Umbilical cord (tissue), 2 donors: ENCODE measurements around the gene ZNF580. TPM values are rescaled to one million over a fixed set of nuclear protein-coding genes. Genes with fewer than 3 reads are reported as not detected.

Experiments
- DNase-seq: peaks from one replicate; pipeline ENCODE4 v3.0.0-alpha.2; 2015; ENCODE audit warnings: low spot score
- total RNA-seq: library from RNA; depleted of rRNA; stranded (reverse); fragments of >200 nt; gene quantifications from one replicate; pipeline ENCODE4 v1.2.3, GENCODE V29; 2014; ENCODE audit warnings: low replicate concordance; ENCODE audit not compliant: insufficient read depth

The ZNF580 gene, protein sequence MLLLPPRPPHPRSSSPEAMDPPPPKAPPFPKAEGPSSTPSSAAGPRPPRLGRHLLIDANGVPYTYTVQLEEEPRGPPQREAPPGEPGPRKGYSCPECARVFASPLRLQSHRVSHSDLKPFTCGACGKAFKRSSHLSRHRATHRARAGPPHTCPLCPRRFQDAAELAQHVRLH
- 17.1 TPM for total RNA-seq

DNA sequence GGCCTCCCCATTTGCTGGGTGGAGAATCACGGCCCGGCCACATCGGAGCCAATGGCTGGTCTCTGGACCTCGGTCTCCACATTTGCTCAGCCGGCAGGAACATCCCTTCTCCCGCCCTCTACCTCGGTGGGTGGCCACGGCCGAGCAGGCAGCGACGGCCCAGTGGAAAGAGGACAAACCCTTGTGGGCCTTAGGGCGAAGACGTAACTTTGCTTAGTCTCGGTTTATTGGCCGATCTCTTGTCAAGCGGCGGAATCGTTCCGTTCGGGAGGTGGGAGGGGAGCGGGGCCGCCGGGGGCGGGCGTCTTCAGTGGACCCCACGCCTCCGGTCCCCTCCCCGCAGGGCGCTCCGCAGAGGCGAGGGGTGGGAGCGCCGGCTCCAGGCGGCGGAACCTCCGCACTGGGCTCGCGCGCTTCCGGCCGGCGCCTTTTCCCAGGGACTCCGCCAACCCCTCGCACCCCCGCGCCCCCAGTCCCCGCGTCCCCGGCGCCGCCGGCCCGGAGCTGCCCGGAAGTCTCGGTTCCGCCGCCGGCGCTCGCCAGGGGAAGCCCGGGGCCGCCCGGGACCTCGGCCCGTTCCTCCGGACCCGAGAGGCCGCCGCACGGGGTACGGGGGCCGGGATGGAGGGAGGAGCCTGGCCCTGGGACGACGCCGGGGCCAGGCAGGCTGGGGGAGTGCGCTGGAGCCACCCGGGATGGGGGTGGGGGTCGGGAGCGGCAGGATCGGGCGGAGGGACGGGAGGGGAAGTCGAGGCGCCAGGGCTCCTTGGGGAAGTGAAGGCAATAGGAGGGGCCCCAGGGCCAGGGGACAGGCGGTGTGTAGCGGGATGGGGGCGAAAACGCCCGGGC, at the start of gene ZNF580:
TSS of gene ZNF580 (plus strand) at position 426 of the 849 bp plus-strand sequence. CDS start 1,507 bp downstream, outside the sequence.
- DNase-seq = peak; percentile 92

DNA sequence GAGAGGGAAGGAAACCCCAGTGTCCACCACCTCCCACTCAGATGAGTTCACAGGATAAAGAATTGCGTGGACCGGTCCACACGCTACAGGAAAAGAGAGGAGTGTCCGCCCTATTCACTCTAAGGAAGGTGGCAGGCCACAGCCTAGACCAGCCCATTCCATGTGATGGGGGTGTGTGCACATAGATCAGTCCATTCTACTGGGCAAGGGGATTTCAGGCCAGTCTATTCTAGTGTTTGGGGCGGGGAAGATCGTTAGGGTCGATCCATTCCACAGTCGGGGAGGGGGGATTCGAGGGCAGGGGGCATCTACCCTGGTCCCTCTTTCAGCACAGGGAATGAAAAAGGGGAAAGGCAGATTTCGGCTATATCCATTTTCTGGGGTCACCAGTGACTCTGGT, 49.2 kb upstream of the ZNF580 start:
- DNase-seq = no peak

DNA sequence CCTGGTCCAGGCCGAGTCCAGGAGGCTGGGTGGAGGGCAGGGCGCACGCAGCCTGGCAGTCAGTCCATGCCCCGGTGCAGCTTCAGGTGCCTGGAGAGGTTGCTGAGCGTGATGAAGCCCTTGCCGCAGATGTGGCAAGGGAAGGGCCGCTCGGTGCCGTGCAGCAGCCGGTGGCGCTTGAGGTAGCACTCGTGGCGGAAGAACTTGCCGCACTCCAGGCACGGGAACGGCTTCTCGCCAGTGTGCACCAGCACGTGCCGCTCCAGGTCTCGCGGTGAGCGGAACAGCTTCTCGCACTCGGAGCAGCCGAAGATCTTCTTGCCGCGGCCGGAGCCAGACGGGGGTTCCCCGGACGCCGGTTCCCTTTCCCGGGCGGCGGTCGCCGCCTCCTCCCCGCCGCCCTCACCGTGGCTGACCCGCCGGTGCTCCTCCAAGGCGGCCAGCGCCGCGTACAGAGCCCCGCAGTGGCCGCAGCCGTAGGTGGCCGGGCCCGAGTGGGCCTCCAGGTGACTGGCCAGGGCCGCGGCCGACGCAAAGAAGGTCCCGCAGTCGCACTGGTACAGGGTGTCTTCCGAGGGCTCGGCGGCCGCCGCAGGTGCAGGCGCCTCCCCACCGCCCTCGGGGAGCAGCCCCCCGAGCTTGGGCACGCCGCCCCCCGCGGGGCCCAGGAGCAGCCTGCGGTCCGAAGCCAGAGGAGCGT, 48.3 kb upstream of the ZNF580 start:
- no peak for DNase-seq

DNA sequence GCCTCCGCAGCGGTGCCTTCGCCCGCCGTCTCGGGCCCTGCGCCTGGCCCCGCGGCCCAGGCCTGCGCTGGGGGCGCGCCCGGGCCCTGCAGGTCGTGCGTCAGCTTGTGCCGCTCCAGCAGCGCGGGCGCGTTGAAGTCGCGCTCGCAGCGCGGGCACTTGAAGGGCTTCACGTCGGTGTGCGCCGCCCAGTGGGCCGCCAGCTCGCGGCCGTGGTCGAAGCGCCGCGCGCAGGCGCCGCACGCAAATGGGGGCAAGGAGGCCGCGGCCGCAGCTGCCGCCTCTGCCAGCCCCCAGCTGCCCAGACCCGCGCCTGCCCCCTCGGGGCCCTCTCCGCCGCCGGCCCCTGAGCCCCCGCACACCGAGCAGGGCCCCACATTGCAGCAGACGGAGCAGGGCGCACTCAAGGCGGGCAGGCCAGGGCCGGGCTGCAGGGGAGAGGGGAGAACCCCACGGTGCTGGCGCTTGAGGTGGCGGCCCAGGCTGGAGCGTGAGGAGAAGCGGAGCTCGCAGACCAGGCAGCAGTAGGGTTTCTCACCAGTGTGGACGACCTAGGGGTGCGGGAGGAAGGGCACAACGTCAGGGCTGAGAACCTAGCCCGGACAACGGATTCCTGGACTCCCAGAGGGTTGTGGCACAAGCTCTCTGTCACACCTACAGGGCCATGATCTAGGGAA, 47.6 kb upstream of the ZNF580 start:
- no peak for DNase-seq

DNA sequence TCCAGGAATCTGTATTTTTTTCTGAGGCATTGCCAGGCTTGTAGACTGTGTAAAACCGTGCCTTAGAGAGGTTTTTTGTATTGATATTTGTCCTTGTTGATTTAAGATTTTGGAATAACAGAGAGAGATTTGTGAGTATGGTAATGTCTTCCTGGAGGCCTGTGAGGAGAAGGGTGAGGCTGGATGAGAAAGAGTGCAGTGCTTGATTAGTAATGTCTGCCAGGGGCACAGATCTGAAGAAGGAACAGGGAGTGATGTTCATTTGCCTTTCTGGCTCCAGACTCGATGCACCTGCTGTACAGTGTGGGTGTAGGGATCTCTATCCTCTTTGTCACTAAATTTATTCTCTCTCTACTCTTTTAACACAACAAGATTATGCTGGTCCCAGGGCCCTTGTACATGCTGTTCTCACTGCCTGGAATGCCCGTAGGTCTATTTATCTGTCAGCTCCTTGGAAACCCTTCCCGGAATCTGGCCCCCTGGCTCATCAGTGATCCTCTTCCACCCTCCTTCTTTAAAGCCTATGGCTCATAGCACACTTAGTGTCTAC, 45.7 kb upstream of the ZNF580 start:
- no peak for DNase-seq

DNA sequence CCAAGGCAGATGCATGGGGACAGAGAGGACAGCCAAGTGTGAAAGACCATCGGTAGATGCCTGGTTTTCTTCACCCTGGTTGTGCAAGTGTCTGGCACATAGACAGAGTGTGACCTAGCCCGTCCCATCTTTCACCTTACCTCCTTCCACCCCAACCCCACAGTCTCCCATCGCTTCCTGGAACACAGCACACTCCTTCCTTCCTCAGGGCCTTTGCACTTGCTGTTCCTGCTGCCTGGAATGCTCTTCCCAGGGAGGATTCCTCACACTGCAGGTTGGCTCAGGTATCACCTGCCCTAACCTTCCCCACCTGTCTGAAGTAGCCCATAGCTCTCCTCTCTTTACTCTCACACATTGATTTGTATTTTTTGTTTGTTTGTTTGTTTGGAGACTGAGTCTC, 44.5 kb upstream of the ZNF580 start:
- no peak for DNase-seq

DNA sequence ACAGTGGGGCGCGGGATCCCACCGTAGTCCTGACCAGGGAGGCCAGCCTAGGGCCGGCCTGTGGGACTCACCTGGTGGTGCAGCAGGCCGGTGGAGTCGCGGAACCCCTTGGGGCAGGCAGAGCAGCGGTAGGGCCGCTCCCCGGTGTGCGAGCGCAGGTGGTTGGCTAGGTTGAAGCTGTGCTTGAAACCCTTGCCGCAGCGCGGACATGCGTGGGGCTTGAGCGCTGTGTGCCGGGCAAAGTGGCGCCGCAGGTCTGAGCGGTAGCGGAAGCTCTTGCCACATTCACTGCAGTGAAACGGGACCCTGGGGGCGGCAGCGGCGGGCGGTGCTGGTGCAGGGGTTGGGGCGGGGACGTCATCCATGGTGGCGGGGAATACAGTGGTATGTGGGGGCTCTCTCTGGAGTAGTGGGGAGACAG, 43.3 kb upstream of the ZNF580 start:
- DNase-seq = no peak

DNA sequence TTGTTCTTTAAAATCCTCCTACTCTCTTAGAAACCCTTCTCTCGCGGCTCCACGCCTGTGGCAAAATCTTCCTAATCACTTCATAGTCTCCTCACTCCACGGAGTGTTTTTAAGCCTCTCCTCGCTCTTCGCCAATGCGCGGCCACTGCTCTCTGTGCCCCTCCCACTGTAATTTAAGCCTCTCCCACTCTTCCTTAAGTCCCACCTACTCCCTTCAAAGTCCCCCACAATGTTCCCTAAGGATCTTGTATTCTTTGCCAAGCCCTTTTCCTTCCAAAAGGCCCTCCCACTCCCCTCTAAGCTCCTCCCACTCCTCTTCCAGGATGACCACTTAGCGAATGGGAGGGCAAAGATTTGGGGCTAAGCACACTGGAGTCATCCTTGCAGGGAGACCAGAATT, 42.8 kb upstream of the ZNF580 start:
- DNase-seq = no peak

DNA sequence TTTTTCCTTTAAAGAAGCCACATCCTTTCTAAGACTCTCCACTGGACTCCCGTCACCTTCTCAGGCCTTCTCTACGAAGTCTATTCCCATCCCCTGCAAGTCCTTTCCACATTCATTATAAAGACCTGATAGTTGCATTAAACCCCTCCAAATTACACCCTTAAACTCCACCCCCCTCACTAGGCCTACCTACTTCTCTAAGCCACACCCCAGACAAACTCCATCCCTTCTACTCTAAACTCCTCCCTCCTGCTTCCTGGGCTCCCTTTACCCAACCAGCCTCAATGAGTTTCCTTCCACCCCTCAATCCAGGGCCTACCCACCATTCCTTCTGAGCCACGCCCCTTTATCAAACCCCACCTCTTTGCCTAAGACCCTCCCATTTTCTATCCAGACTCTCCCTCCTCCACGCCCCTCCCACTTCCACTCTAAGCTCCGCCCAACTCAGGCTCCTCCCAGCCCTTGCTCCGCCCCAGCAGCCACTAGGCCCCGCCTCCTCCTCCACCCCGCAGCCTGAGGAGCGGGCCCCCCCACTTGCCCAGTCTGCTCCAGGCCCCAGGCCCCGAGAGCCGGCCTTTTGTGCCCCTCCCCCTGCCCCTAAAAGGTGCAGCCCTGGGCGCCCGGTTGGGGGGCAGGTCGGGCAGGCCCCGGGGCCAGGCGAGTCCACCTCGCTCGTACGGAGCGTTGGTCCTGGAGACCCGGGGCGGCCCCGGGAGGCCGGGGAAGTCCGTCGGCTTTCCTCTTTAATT, 41.9 kb upstream of the ZNF580 start:
- DNase-seq = peak; percentile 90

DNA sequence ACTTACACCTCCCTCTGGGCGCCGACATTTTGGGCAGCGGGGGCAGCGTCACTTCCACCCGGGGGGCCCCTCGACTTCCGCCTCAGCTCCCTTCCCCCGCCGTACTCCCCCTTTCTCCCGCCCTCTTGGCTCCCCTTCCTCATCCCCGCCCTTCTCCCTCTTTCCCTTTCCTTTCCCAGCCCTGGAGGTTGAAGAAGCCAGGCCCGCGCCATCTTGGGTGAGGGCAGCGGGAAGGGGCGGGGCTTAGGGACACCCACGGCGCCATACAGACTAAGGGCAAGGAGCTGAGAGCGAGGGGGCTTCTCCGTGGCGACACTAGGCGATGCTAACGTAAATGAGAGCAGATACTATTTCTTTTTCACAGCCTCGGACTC, 41.3 kb upstream of the ZNF580 start, which contains the start of gene FIZ1:
TSS of gene FIZ1 (minus strand) at position 50 of the 374 bp plus-strand sequence. CDS start 1,652 bp downstream, outside the sequence.
- DNase-seq = peak; percentile 100

DNA sequence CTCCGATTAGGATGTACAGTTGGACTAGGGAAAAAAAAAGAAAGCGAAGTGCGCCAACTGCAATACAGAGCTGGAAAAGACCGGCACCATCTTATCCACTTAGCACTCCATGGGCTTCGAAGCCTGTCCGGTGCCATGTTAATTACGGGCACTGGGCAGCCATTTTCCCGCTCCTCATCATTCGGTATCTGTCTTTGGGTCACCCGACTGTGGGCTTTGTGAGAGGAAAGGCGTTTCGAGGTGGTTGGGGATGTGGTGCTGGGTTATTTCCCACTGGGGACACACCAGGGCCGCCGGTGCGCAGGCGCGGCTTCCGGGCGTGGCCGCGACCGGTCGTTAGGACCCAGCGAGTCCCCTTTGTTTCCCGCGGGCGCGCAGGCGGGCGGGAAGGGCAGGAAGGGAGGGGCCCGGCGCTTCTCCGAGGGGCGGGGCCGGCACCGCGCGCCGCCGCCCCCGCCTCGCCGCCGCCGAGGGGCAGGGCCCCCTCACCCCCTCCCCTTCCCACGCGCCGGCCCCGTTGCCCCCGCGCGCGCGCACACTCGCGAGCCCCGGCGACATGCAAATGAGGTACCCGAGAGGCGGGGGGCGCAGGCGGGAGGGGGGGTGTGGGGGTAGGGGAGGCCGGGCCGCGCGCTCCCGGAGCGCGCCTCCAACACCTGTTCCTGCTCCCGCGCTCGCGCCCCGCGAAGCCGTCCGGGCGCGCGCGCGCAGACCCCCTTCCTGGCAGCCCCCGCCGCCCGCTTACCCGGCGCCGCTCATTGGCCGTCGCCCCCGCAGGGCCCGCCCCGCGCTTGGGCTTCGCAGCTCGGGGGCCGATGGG, 40.8 kb upstream of the ZNF580 start, which contains the start of gene ZNF524:
TSS of gene ZNF524 (plus strand) at position 447 of the 820 bp plus-strand sequence. CDS start 1,825 bp downstream, outside the sequence.
- peak; percentile 98 for DNase-seq

DNA sequence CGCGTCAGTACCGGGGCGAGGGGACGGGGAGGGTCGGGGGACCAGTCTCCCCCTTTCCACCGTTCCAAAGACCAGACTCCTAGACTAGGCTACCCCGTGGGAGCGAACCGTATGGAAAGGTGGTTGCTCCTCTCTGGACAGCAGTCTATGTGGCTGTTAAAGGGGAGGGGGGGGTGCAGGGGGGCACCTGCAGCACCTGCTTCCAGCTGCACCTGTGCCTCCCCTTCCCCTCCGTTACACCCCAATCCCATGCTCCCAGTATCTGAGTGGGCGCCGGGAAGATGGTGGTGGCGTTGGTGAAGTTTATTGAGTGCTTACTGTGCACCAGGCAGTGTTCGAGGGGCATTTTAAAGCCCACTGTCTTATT, 40.2 kb upstream of the ZNF580 start:
- DNase-seq = no peak

DNA sequence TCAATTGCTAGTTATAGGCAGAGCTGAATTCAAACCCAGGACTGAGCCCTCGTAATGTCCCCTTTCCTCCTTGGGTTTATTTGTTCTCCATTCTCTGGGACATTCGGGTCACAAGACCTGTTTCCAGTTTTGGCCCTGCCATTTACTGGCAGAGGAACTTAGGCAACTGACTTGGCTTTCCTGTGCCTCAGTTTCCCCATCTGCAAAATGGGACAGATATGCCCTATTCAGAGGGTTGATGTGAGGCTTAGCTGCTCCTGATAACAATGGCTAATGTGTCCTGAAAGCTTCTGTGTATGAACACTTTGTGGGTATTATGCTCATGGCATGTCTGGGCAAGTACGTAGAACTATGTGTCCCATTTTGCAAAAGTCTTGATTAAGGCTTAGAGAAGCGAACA, 39.7 kb upstream of the ZNF580 start:
- DNase-seq = peak; percentile 34

DNA sequence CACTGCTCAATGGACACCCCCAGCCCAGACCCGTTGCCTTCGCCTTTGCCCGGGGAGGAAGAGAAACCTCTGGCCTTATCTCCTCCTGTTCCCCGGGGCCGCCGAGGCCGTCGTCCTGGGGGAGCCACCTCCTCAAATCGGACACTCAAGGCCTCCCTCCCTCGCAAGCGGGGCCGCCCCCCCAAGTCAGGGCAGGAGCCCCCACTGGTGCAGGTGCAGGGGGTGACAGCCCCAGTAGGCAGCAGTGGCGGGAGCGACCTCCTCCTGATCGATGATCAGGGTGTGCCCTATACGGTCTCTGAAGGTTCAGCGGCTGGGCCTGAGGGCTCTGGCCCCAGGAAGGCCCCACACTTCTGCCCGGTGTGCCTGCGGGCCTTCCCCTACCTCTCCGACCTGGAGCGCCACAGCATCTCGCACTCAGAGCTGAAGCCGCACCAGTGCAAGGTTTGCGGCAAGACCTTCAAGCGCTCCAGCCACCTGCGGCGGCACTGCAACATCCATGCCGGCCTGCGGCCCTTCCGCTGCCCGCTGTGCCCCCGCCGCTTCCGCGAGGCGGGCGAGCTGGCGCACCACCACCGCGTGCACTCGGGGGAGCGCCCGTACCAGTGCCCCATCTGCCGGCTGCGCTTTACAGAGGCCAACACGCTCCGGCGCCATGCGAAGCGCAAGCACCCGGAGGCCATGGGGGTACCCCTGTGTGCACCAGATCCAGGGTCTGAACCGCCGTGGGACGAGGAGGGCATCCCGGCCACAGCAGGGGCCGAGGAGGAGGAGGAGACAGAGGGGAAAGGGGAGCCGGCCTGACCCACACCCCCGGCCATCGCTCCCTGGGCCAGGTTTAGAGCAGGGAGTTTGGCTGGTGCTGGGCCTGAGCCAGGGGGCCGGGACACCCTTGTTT, 38.4 kb upstream of the ZNF580 start:
- DNase-seq = no peak

DNA sequence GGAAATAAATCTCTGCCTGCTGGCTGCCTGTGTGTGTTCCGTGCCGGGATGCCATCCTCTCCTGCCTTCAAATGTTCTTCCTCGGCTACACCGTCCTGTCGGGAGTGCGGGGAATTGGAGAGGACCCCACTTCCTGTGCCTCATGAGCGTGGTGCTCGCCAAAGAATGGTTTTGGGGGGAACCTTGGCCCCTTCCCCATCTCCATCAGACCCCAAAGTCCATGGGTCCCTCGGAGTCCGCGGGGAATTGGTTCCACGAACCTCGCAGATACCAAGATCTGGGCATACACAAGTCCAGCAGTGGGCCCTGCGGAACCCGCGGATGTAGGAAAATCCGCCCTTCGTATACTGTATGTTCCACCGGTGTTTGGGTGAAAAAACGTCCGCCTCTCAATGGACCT, 37.7 kb upstream of the ZNF580 start:
- no peak for DNase-seq

DNA sequence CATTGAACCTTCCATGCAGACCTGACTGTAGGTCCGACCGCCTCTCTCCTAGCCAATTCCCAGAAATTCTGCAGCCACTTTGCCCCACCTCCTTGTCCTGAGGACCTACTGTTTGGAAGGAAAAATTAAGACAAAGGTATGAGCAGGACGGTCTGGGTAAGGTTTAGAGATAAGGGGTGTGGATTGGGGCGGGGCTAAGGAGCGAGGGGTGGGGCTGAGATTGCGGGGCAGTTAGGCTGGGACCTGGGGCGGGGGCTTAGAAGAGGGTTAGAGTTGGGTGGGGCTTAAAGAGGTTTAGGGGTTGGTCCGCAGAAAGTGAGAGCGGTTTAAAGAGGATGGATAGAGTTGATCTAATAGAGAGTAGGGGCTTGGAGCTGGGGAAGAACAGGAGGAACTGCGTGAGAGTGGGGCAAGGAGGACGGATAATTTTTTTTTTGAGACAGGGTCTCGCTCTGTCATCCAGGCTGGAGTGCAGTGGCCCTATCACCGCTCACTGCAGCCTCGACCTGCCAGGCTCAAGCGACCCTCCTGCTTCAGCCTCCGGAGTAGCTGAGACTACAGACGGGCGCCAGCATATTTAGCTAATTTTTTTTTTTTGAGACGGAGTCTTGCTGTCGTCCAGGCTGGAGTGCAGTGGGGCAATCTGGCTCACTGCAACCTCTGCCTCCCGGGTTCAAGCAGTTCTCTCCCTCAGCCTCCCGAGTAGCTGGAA, 37.1 kb upstream of the ZNF580 start:
- no peak for DNase-seq

DNA sequence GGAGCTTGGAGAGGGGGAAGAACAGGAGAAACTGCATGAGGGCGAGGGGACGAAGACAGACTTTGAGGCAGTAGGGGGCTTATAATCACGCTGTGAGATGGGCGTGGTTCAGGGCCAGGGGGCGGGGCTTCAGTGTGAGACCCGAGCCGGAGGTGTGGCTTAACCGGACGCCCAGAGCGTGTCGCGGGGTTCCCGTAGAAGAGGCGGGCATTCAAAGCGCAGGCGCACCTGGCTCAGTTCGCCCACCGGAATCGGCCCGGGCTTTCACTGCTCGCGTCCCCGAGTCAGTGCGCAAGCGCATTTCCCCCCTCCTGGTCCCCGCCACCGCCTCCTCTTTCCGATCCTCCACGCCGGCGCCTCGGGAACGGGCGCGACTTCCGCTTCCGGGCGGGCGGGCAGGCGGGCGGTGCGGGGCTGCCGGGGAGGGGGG, 35.6 kb upstream of the ZNF580 start:
- DNase-seq = peak; percentile 99
